GM19099 (cell line): ENCODE results near the gene PSMB7.

Experiments
- POLR2A ChIP-seq: IDR thresholded peaks from 3 replicates; pipeline ENCODE4 v1.6.1; 2011; ENCODE audit warnings: low read depth; ENCODE audit not compliant: insufficient read length; ENCODE audit errors: extremely low read depth

Gene PSMB7

GRCh38 chr9:124384210-124384609 lies 31.0 kb downstream of the PSMB7 start:
- no peak for TF ChIP-seq POLR2A

- no peak for TF ChIP-seq POLR2A
Observed at GRCh38 chr9:124381170-124381945, 33.9 kb downstream of the PSMB7 start.

DNA sequence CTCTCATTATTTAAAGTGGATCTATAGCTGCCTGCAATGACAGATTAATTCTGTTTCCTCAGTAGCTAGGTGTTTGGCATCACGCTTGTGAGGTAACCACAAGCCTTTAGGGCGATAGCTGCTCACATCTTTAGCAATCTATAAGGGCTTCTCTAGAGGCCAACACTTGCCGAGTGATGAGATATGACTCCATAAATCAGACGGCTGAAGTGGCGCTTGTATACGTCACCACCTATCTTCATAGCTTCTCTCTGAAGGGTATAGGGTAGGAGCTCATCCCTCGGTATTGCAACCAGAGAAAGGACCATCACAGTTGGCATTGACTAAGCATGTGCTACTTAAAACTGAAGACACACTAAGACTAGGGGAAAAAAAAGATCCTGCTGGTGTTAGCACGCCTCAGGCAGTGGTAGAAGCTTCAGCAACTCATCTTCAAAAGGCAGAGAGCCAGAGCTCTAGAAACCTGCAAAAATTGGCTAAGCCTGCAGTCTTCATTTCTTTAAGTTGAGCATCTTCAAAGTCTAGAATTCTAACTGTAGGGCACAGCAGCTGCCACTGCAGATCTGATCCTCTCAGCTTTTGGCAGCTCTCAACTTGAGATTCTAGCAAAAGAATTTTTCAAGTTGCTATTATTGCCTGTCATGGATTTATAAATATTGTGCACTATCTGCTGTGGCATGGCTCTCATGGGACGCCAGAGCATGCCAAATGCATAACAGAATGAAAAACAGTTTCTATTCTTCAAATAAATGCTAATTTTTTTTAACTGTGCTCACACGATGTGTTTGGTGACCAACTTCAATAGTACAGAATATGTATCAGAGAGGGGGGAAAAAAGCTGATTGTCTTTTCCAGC lies 37.5 kb downstream of the PSMB7 start:
- no peak for TF ChIP-seq POLR2A

DNA sequence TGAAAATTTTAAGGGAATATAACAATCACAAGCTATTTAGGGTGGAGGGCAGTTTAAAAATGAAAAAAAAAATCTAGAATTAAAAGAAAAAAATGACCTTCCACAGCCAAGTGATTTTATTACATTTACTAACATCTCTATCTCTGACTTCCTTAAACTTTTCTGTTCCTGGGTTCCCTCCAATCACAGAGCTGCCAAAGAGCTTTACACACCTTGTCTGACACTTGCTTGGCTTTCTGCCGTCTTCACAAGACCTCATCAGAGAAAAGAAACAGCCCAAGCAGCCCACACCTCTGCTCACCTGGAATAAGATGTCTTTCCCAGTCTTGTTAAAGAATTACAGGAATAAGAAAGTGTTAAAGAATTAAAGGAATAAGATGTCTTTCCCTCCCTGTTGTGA lies 38.9 kb downstream of the PSMB7 start:
- no peak for TF ChIP-seq POLR2A

DNA sequence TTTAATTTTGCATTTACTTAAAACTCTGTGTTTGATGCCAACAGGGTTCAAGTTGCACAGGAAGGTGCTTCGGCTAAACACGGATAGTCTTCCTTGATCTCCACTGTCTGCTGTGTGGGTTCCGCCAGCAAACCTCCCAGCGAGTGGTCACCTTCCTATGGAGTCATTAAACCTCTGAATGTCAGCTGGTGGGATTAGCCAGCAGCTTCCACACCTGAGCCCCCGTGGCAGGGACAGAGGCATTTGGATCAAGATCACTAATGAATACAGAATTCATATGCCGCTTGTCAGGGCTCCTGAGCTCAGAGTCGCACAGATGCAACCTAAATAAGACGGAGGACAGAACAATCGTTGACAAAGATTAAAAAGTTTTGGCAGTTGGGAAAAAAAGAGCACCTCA lies 39.5 kb downstream of the PSMB7 start:
- no peak for TF ChIP-seq POLR2A

- TF ChIP-seq POLR2A, result no peak
Observed at GRCh38 chr9:124373851-124374250, 41.4 kb downstream of the PSMB7 start.

GRCh38 chr9:124373386-124373785 lies 41.9 kb downstream of the PSMB7 start:
- TF ChIP-seq POLR2A, result no peak

DNA sequence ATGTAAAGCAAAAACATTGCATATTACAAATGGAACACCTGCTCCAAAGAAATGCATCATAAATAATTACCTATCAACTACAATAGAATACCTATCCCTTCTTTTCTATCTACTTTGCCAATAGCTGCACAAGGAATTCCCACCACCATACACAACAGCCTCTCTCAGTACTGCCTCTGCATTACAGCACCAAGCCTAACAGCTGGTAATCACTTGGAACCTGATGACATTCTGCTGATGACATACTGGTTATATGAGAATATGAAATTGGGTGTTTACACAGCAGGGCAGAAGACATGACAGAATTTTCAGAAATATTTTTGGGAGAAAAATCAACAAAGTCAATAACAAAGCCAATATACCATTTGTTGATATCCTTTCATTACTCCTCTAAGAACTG lies 43.2 kb downstream of the PSMB7 start:
- no peak for TF ChIP-seq POLR2A

DNA sequence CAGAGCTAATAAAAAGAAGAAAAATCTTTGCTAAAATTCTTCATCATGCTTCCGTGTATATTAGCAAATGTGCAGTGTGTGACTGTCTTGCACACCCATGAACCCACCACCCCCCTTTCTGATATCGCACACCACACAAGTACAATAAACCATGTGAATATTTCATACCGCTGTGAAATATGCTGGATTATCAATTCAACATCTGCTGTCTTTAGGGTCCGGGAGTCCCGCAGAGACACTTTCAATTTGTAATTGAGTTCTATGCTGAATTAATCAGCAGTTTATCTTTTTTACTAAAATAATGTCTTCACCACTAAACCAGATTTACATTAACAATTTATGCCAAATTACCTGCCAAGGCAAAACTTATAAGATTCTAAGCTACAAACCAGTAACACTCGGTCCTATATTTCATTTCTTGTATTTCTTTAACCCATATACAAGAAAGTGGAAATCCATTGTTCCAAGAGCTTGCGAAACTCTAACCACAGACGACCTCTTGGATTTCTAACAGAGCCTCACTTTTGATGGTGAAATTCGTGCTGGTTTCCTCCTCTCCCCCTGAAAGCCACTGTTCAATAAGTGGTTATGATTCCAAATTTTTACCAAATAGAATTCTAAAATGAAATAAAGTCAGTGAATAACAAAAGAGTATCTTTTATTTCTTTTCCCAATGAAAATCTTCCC lies 44.2 kb downstream of the PSMB7 start:
- no peak for TF ChIP-seq POLR2A

DNA sequence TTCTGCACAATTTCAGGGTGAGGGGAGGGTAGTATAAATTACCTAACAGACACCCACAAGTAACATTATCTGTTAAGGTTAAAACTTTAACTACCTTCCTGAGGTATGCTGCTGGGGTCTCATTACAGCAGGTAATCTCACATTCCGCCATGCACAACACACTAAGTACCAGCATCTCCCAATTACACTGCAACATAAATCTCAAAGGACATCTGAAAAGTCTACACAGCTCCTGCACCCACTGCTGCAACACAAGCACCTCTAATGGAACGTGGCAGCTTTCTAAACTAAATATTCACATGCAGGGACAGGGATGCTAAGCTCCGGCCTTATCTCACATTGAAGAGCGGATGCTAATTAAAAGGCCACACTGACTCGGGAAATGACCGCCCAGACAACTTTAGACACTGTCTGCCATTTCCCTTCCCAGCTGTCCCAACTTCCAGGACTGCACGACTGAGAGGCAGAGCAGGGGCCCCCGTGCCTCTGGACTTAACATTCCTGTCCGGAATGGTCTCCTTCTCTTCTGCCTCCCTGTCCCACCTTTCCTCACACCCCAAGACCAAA lies 45.9 kb downstream of the PSMB7 start:
- no peak for TF ChIP-seq POLR2A

DNA sequence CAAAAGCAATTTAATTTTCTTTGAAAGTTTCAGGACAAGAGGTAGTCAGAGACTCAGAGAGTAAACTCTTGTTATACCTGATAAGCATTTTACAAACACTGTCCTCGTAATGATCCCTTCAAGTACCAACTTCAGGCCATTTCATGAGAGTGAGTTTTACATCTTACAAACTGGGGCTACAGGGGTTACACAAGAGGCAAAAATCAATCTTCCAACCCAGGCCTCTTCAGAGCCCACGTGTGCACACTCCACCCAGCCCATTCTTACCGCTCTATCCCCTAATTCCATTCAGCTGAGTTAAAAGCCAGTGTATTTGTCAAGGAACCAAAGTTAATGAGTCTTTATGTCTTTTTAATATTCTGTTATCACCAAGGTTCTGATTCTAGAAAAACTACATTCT lies 46.5 kb downstream of the PSMB7 start:
- no peak for TF ChIP-seq POLR2A

DNA sequence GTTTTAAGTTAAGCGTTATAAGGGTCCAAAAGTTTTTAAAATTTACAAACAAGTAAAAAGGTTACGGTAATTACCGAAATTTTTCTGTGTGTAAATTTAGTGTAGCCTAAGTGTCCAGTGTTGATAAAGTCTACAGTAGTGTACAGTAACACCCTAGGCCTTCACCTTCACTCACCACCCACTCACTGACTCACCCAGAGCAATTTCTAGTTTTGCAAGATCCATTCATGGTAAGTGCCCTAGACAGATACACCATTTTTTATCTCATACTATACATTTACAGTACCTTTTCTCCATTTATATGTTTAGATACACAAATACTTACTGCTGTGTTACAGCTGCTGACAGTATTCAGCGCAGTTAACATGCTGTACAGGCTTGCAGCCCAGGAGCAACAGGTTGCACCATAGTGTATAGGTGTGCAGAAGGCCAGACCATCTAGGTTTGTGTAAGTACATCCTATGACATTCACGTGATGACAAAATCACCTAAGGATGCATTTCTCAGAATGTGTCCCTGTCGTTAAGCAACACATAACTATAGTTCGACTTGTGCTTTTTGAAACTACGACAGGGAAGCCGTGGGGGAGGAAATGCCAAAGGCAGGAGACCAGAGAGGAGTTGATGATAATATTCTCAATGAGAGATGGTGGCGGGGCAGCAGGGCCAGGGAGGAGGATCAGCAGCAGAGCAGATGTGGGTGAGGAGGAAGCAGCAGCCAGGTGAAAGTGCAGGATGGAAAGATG lies 48.6 kb downstream of the PSMB7 start:
- TF ChIP-seq POLR2A, result no peak

DNA sequence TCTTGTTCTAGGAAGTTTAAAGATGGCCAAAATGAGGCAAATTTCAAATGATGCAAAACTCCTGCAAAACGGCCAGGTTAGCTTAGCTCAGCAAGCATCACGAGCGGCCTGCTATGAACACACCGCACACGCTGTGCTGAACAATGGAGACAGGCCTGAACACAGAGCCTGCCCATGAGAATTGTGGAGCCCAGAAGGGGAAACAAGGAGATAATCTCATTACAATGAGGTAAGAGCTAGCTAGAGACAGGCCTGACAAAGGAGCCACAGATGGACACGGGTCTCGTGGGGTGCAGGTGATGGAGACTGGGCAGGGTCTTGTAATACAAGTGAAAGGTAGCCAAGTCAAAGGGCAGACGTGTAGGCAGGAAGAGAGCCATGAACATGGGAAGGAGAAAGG lies 50.2 kb downstream of the PSMB7 start:
- no peak for TF ChIP-seq POLR2A

DNA sequence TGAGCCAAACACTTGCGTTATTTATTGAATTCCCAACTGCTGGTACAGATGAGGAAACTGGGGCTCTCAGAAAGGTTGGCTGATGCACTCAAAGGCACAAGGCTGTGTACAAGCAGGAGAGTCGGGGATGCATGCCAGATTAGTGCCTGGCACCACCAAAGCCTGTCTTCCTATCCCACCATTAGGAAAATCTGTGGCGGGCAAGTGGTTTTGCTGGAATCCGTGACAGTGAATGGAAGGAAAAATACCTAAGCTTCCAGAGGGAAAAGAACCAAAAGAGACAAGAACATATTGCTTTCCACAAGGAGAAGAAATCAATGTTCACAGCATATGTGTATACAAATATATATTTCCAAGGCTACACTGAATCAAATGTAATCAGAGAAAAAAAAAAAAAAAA lies 51.1 kb downstream of the PSMB7 start:
- no peak for TF ChIP-seq POLR2A
